IMR-90 (cell line): ENCODE results near the gene TSPAN17. TPM values are rescaled to one million over a fixed set of nuclear protein-coding genes. Genes with fewer than 3 reads are reported as not detected.

Experiments
- ATAC-seq: fragments of 200-7000 bp; cut with Tn5 transposase; 2 replicates; pipeline ENCODE4 v1.9.1; 2020; ENCODE audit warnings: low read depth, mild to moderate bottlenecking, moderate library complexity
- BruUV-seq: library from RNA; stranded (reverse); fragments of 400-500 nt; replicated peaks from 2 replicates; lab custom pipeline; 2021; lab: Mats Ljungman, UMichigan
- CTCF ChIA-PET: fragments of 300-600 bp; formaldehyde crosslinking; extraction: SDS; loops from one replicate; lab custom pipeline; 2021; ENCODE audit warnings: antibody characterized with exemption; lab: Yijun Ruan, JAX
- POLR2A ChIA-PET: fragments of 300-600 bp; sonication (Branson Sonifier 250); formaldehyde crosslinking; loops from one replicate; lab custom pipeline; 2022; ENCODE audit warnings: antibody characterized with exemption; ENCODE audit not compliant: unreplicated experiment; lab: Charles Lee
- DNase-seq: peaks from one replicate; pipeline ENCODE4 v3.0.0; 2013
- H2AFZ ChIP-seq: replicated peaks from 2 replicates; pipeline ENCODE3; 2013; ENCODE audit warnings: low read length, mild to moderate bottlenecking; ENCODE audit not compliant: poor library complexity
- H2AK5ac ChIP-seq: 2 replicates; pipeline ENCODE4 v1.6.1; 2013; ENCODE audit warnings: low read depth, low read length, inconsistent platforms
- H2AK9ac ChIP-seq: replicated peaks from 2 replicates; pipeline ENCODE3; 2013; ENCODE audit warnings: mild to moderate bottlenecking, low read depth, low read length, moderate library complexity; ENCODE audit not compliant: poor library complexity
- H2BK120ac ChIP-seq: 2 replicates; pipeline ENCODE4 v1.6.1; 2013; ENCODE audit warnings: low read depth, low read length, inconsistent platforms
- H2BK15ac ChIP-seq: 3 replicates; pipeline ENCODE4 v1.6.1; 2013; ENCODE audit warnings: low read depth, low read length, inconsistent platforms
- H2BK20ac ChIP-seq: 2 replicates; pipeline ENCODE4 v1.6.1; 2013; ENCODE audit warnings: low read depth, mild to moderate bottlenecking, inconsistent platforms, low read length, moderate library complexity
- H2BK5ac ChIP-seq: 2 replicates; pipeline ENCODE4 v1.6.1; 2013; ENCODE audit warnings: mild to moderate bottlenecking, low read depth, low read length, inconsistent platforms; ENCODE audit not compliant: poor library complexity, severe bottlenecking
- H3K14ac ChIP-seq: replicated peaks from 2 replicates; pipeline ENCODE4 v1.6.1; 2013; ENCODE audit warnings: low read depth, low read length, inconsistent platforms
- H3K18ac ChIP-seq: 2 replicates; pipeline ENCODE4 v1.6.1; 2013; ENCODE audit warnings: low read depth, low read length, control low read depth
- H3K23ac ChIP-seq: 2 replicates; pipeline ENCODE4 v1.6.1; 2013; ENCODE audit warnings: low read depth, low read length, inconsistent platforms
- H3K27ac ChIP-seq: 2 replicates; pipeline ENCODE4 v1.5.1; 2013; ENCODE audit warnings: mild to moderate bottlenecking, control low read depth, low read length; ENCODE audit not compliant: insufficient read depth
- H3K27me3 ChIP-seq: 2 replicates; pipeline ENCODE4 v1.6.1; 2013; ENCODE audit warnings: low read length; ENCODE audit not compliant: control insufficient read depth, insufficient read depth
- H3K36me3 ChIP-seq: 2 replicates; pipeline ENCODE4 v1.6.1; 2013; ENCODE audit warnings: low read length, mixed read lengths; ENCODE audit not compliant: control insufficient read depth, insufficient read depth
- H3K4ac ChIP-seq: 2 replicates; pipeline ENCODE4 v1.6.1; 2013; ENCODE audit warnings: low read depth, low read length, inconsistent platforms
- H3K4me1 ChIP-seq: 2 replicates; pipeline ENCODE4 v1.6.1; 2013; ENCODE audit warnings: low read length, mixed read lengths; ENCODE audit not compliant: control insufficient read depth, insufficient read depth
- H3K4me2 ChIP-seq: 2 replicates; pipeline ENCODE4 v1.6.1; 2013; ENCODE audit warnings: low read depth, mild to moderate bottlenecking, control low read depth, low read length, moderate library complexity
- H3K4me3 ChIP-seq: 2 replicates; pipeline ENCODE4 v1.5.1; 2013; ENCODE audit warnings: low read depth, mild to moderate bottlenecking, control low read depth, low read length, moderate library complexity; ENCODE audit not compliant: insufficient read depth
- H3K56ac ChIP-seq: 2 replicates; pipeline ENCODE4 v1.6.1; 2013; ENCODE audit warnings: low read length, inconsistent platforms; ENCODE audit not compliant: insufficient read depth; ENCODE audit errors: extremely low read depth
- H3K79me1 ChIP-seq, 2 experiments: 2 replicates each; pipeline ENCODE4 v1.6.1; 2013; ENCODE audit warnings: low read length in 2 of 2, inconsistent platforms in 1 of 2, low read depth in 1 of 2
- H3K9ac ChIP-seq: 2 replicates; pipeline ENCODE4 v1.6.1; 2013; ENCODE audit warnings: low read depth, low read length, control low read depth
- H3K9me1 ChIP-seq: 2 replicates; pipeline ENCODE4 v1.6.1; 2013; ENCODE audit warnings: low read length, inconsistent platforms; ENCODE audit not compliant: insufficient read depth
- H3K9me3 ChIP-seq: 2 replicates; pipeline ENCODE4 v1.6.1; 2013; ENCODE audit warnings: low read length; ENCODE audit not compliant: control insufficient read depth, insufficient read depth
- H4K20me1 ChIP-seq: 2 replicates; pipeline ENCODE4 v1.6.1; 2013; ENCODE audit warnings: low read length, inconsistent platforms; ENCODE audit not compliant: insufficient read depth
- H4K5ac ChIP-seq: 2 replicates; pipeline ENCODE4 v1.6.1; 2013; ENCODE audit warnings: mild to moderate bottlenecking, low read depth, low read length, control low read depth
- H4K8ac ChIP-seq, 2 experiments: 2 replicates each; pipeline ENCODE4 v1.6.1; 2013; ENCODE audit warnings: low read depth in 2 of 2, low read length in 2 of 2, control low read depth in 1 of 2, inconsistent platforms in 1 of 2
- H4K91ac ChIP-seq: 2 replicates; pipeline ENCODE4 v1.6.1; 2013; ENCODE audit warnings: low read depth, low read length, inconsistent platforms; ENCODE audit not compliant: insufficient read depth
- BHLHE40 ChIP-seq: fragments of 150-350 bp; IDR thresholded peaks from 2 replicates; pipeline ENCODE4 v1.6.1; 2016; ENCODE audit warnings: mild to moderate bottlenecking, low read depth, low read length
- CEBPB ChIP-seq: IDR thresholded peaks from 2 replicates; pipeline ENCODE4 v1.6.1; 2012; ENCODE audit warnings: low read depth, low read length, improper control_type of control experiment
- CHD1 ChIP-seq: IDR thresholded peaks from 2 replicates; pipeline ENCODE4 v1.6.1; 2012; ENCODE audit warnings: low read depth, low read length, improper control_type of control experiment
- FOS ChIP-seq: fragments of 150-350 bp; IDR thresholded peaks from 2 replicates; pipeline ENCODE4 v1.6.1; 2016; ENCODE audit warnings: low read depth, low read length
- MAFK ChIP-seq: IDR thresholded peaks from 2 replicates; pipeline ENCODE4 v1.6.1; 2012; ENCODE audit warnings: low read depth, low read length, improper control_type of control experiment
- MAZ ChIP-seq: IDR thresholded peaks from 2 replicates; pipeline ENCODE4 v1.6.1; 2012; ENCODE audit warnings: low read depth, mild to moderate bottlenecking, low read length, improper control_type of control experiment, moderate library complexity, borderline replicate concordance
- MXI1 ChIP-seq: IDR thresholded peaks from 2 replicates; pipeline ENCODE4 v1.6.1; 2012; ENCODE audit warnings: low read depth, mild to moderate bottlenecking, low read length, moderate library complexity, borderline replicate concordance
- NFE2L2 ChIP-seq: fragments of 150-350 bp; IDR thresholded peaks from 2 replicates; pipeline ENCODE4 v1.6.1; 2016; ENCODE audit warnings: low read depth, mild to moderate bottlenecking, low read length
- POLR2A ChIP-seq: IDR thresholded peaks from 2 replicates; pipeline ENCODE4 v1.6.1; 2012; ENCODE audit warnings: mild to moderate bottlenecking, low read depth, low read length
- RAD21 ChIP-seq: IDR thresholded peaks from 2 replicates; pipeline ENCODE4 v1.6.1; 2012; ENCODE audit warnings: low read length, improper control_type of control experiment
- RCOR1 ChIP-seq: IDR thresholded peaks from 2 replicates; pipeline ENCODE4 v1.6.1; 2012; ENCODE audit warnings: mild to moderate bottlenecking, low read length, improper control_type of control experiment; ENCODE audit not compliant: insufficient replicate concordance
- RFX5 ChIP-seq: IDR thresholded peaks from 2 replicates; pipeline ENCODE4 v1.8.0; 2012; ENCODE audit warnings: low read depth, mild to moderate bottlenecking, low read length, moderate library complexity
- SMC3 ChIP-seq: fragments of 150-350 bp; IDR thresholded peaks from 2 replicates; pipeline ENCODE4 v1.6.1; 2016; ENCODE audit warnings: low read depth, mild to moderate bottlenecking, antibody characterized with exemption, low read length, moderate library complexity
- WGBS, 2 experiments: methylation state at CpG; one replicate each; pipeline versions ENCODE4 v1.1.5 to v1.1.7; 2013; ENCODE audit warnings: missing lambda C conversion rate in 2 of 2; ENCODE audit not compliant: insufficient read length in 1 of 2; ENCODE audit errors: extremely low coverage in 2 of 2; 5-methylcytosine and 5-hydroxymethylcytosine counted together
- dilution Hi-C: fragments of 300-500 bp; cut with HindIII; formaldehyde crosslinking; loops from one replicate; pipeline ENCODE4 v1.14.3; 2018; ENCODE audit warnings: low sequenced_read_pairs; ENCODE audit not compliant: unreplicated experiment
- in situ Hi-C: fragments of 300-500 bp; cut with MboI; formaldehyde crosslinking; loops from 3 replicates; pipeline ENCODE4 v1.14.3; 2019; ENCODE audit warnings: low sequenced_read_pairs, inconsistent platforms, mixed read lengths
- intact Hi-C: fragments of 100-400 bp; cut with micrococcal nuclease; formaldehyde crosslinking; loops from 2 replicates; pipeline ENCODE4 v1.10.0; 2022
- polyA plus RNA-seq, 3 experiments: library from polyadenylated mRNA; depleted of rRNA; stranded (reverse); fragments of >200 nt; gene quantifications; 2 replicates each; pipeline ENCODE4 v1.2.3, GENCODE V29; 2012; ENCODE audit warnings: low replicate concordance in 1 of 3
- total RNA-seq: library from RNA; depleted of rRNA; stranded (reverse); fragments of >200 nt; gene quantifications from 2 replicates; pipeline ENCODE4 v1.2.3, GENCODE V29; 2012
- TF ChIP-seq, protein P1 (sequence below): conservative IDR thresholded peaks from 2 replicates; pipeline ENCODE4 v1.5.1; 2012; ENCODE audit warnings: mild to moderate bottlenecking, low read depth, low read length, improper control_type of control experiment
- TF ChIP-seq, protein P2 (sequence below): fragments of 150-350 bp; IDR thresholded peaks from 2 replicates; pipeline ENCODE4 v1.6.1; 2017; ENCODE audit warnings: mild to moderate bottlenecking, antibody characterized with exemption, low read length, low read depth
- TF ChIP-seq, protein P3 (sequence below): fragments of 150-350 bp; IDR thresholded peaks from 2 replicates; pipeline ENCODE4 v1.6.1; 2016; ENCODE audit warnings: low read depth, mild to moderate bottlenecking, low read length, moderate library complexity, borderline replicate concordance

Gene TSPAN17
- total and polyA plus RNA-seq, 2 of the 4 experiments (the other 2 are of a cell fraction) = 34.2 to 41.6 TPM

DNA sequence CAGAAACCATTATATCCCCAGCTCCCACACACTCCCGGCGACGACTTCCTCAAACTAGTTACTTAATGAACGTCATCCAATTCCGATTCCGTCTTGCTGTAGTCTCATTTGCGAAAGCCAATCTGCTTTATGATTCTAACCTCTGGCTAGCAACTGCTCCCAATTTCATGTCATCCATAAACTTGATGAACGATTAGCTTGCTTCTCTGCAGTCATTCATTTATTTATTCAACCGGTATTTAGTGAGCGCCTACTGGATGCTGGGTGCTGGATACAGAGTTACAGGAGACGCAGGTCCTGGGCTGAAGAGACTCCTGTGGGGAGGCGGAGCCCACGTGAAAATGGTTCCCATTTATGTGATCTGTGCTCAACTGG, 46.2 kb downstream of the TSPAN17 start:
- no peak overlapping the region for H3K27ac ChIP-seq
- ChIA-PET POLR2A (interaction anchor here (0.6 kb wide), 1 partner anchor 104 kb away, joined by 5 read pairs; no protein-coding TSS in a partner anchor), CTCF (no interaction called here)
- H2BK15ac ChIP-seq = no peak overlapping the region
- peaks cover 79% of the 10 kb centered on the region for H3K27me3 ChIP-seq
- no peak overlapping the region for H3K14ac ChIP-seq
- H4K91ac ChIP-seq = no peak overlapping the region
- H2AK9ac ChIP-seq = no peak overlapping the region
- H3K4me3 ChIP-seq = no peak overlapping the region
- no peak overlapping the region for H2BK20ac ChIP-seq
- BruUV-seq = no TSS peak
- no peaks in the 10 kb centered on the region for H3K4me1 ChIP-seq
- in situ Hi-C loops (no loop called here), intact Hi-C loops (no loop called here), dilution Hi-C loops (no loop called here)
- no peak overlapping the region for H3K4ac ChIP-seq
- no peaks in the 10 kb centered on the region for H3K36me3 ChIP-seq
- TF ChIP-seq, protein P1, sequence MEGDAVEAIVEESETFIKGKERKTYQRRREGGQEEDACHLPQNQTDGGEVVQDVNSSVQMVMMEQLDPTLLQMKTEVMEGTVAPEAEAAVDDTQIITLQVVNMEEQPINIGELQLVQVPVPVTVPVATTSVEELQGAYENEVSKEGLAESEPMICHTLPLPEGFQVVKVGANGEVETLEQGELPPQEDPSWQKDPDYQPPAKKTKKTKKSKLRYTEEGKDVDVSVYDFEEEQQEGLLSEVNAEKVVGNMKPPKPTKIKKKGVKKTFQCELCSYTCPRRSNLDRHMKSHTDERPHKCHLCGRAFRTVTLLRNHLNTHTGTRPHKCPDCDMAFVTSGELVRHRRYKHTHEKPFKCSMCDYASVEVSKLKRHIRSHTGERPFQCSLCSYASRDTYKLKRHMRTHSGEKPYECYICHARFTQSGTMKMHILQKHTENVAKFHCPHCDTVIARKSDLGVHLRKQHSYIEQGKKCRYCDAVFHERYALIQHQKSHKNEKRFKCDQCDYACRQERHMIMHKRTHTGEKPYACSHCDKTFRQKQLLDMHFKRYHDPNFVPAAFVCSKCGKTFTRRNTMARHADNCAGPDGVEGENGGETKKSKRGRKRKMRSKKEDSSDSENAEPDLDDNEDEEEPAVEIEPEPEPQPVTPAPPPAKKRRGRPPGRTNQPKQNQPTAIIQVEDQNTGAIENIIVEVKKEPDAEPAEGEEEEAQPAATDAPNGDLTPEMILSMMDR = no peak
- TF ChIP-seq CHD1 = no peak
- TF ChIP-seq POLR2A = no peak
- TF ChIP-seq CEBPB = no peak
- TF ChIP-seq BHLHE40 = no peak
- TF ChIP-seq FOS = no peak
- TF ChIP-seq SMC3 = no peak
- TF ChIP-seq, protein P2, sequence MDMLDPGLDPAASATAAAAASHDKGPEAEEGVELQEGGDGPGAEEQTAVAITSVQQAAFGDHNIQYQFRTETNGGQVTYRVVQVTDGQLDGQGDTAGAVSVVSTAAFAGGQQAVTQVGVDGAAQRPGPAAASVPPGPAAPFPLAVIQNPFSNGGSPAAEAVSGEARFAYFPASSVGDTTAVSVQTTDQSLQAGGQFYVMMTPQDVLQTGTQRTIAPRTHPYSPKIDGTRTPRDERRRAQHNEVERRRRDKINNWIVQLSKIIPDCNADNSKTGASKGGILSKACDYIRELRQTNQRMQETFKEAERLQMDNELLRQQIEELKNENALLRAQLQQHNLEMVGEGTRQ = no peak
- no peak for TF ChIP-seq RFX5
- no peak for TF ChIP-seq MXI1
- TF ChIP-seq RCOR1 = no peak
- no peak for TF ChIP-seq MAFK
- TF ChIP-seq MAZ = no peak
- TF ChIP-seq, protein P3, sequence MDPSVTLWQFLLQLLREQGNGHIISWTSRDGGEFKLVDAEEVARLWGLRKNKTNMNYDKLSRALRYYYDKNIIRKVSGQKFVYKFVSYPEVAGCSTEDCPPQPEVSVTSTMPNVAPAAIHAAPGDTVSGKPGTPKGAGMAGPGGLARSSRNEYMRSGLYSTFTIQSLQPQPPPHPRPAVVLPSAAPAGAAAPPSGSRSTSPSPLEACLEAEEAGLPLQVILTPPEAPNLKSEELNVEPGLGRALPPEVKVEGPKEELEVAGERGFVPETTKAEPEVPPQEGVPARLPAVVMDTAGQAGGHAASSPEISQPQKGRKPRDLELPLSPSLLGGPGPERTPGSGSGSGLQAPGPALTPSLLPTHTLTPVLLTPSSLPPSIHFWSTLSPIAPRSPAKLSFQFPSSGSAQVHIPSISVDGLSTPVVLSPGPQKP = no peak
- TF ChIP-seq RAD21 = no peak
- no peak for TF ChIP-seq NFE2L2
- no peaks in the 10 kb centered on the region for H3K9me3 ChIP-seq
- no peaks in the 10 kb centered on the region for H3K9me1 ChIP-seq
- H2BK120ac ChIP-seq = no peak overlapping the region
- H4K8ac ChIP-seq = no peak overlapping the region
- H3K56ac ChIP-seq = no peak overlapping the region
- no peaks in the 10 kb centered on the region for H3K79me1 ChIP-seq
- WGBS, 2 experiments = 18% methylated on average over 10 of the region's 13 CpGs; no CpG with 5 or more reads in 1 of the 2 experiments
- H4K5ac ChIP-seq = no peak overlapping the region
- DNase-seq (no peak), ATAC-seq (no peak)
- no peak overlapping the region for H2BK5ac ChIP-seq
- no peak overlapping the region for H3K23ac ChIP-seq
- H4K20me1 ChIP-seq = no peaks in the 10 kb centered on the region
- no peak overlapping the region for H3K4me2 ChIP-seq
- no peak overlapping the region for H2AK5ac ChIP-seq
- no peak overlapping the region for H2AFZ ChIP-seq
- no peak overlapping the region for H3K18ac ChIP-seq
- no peak overlapping the region for H3K9ac ChIP-seq
